ENCODE data around the gene RBBP9.

- TF ChIP-seq CTCF (IDR thresholded peaks at IDR 0.05) (no peak), POLR2A (IDR thresholded peaks at IDR 0.05) (no peak)
These were observed 27.6 kb upstream of the RBBP9 start for GRCh38 chr20:18524646-18525045.

All from testis (tissue), 2 donors.